ENCODE results near the gene ACSL6.
"Not testable (repeated sequence)": the region's sequence is repeated elsewhere in the genome, so short reads cannot be mapped to it uniquely, and the experiment has no call there.

The ACSL6 gene

GRCh38 chr5:131942016-131942415 is 69.4 kb downstream of the ACSL6 start:
- DNase-seq (ENCODE audit: low read depth in 2 of 2), result no peak

- no peak for DNase-seq (ENCODE audit: low read depth in 2 of 2)
Measured at GRCh38 chr5:131939690-131940345, 71.6 kb downstream of the ACSL6 start.

GRCh38 chr5:131932235-131932634 is 79.2 kb downstream of the ACSL6 start:
- DNase-seq (ENCODE audit: low read depth in 2 of 2), result no peak

GRCh38 chr5:131928957-131929356 is 82.5 kb downstream of the ACSL6 start:
- DNase-seq (ENCODE audit: low read depth in 2 of 2), result no peak

GRCh38 chr5:131926168-131926567 is 85.3 kb downstream of the ACSL6 start:
- DNase-seq (ENCODE audit: low read depth in 2 of 2), result no peak

- DNase-seq (ENCODE audit: low read depth in 2 of 2), result no peak
Measured at GRCh38 chr5:131916481-131916880, 95.0 kb downstream of the ACSL6 start.

GRCh38 chr5:131914472-131914871 is 97.0 kb downstream of the ACSL6 start:
- DNase-seq (ENCODE audit: low read depth in 2 of 2), result no peak

- no peak for DNase-seq (ENCODE audit: low read depth in 2 of 2)
Measured at GRCh38 chr5:131913603-131914002, 97.9 kb downstream of the ACSL6 start.

- DNase-seq (ENCODE audit: low read depth in 2 of 2), result no peak
Measured at GRCh38 chr5:131906668-131907067, 104.8 kb downstream of the ACSL6 start.

GRCh38 chr5:131902266-131902665 is 109.2 kb downstream of the ACSL6 start:
- not testable (repeated sequence) for DNase-seq (ENCODE audit: low read depth in 2 of 2)

Data from stimulated activated CD4-positive, alpha-beta T cell treated with anti-CD3 and anti-CD28 coated beads, Interleukin-12 subunit alpha, Interleukin-12 subunit beta, amount 100 ng/mL, for 24 hours (primary cell).